OCI-LY7 (cell line): ENCODE results near the gene NDUFA13. TPM values are rescaled to one million over a fixed set of nuclear protein-coding genes. Genes with fewer than 3 reads are reported as not detected.

Experiments used
- BruUV-seq: library from RNA; stranded (reverse); fragments of 400-500 nt; replicated peaks from 2 replicates; lab custom pipeline; 2021; lab: Mats Ljungman, UMichigan
- CTCF ChIA-PET: fragments of 300-600 bp; sonication (Branson Sonifier 250); formaldehyde crosslinking; loops from one replicate; lab custom pipeline; 2022; ENCODE audit warnings: antibody characterized with exemption; ENCODE audit not compliant: unreplicated experiment; lab: Charles Lee
- POLR2A ChIA-PET: fragments of 300-600 bp; sonication (Branson Sonifier 250); formaldehyde crosslinking; loops from one replicate; lab custom pipeline; 2022; ENCODE audit warnings: antibody characterized with exemption; lab: Charles Lee
- DNase-seq: peaks from one replicate; pipeline ENCODE4 v3.0.0-alpha.2; 2015; ENCODE audit warnings: low spot score
- H2AFZ ChIP-seq: fragments of 200-600 bp; sonication (generic), shearing (Covaris generic); 2 replicates; pipeline ENCODE4 v1.6.1; 2014; ENCODE audit warnings: mild to moderate bottlenecking, antibody characterized with exemption, low read length, moderate library complexity
- H3K27ac ChIP-seq: fragments of 200-600 bp; sonication (generic); 2 replicates; pipeline ENCODE4 v1.5.1; 2014; ENCODE audit warnings: mixed run types, low read depth, mild to moderate bottlenecking, moderate library complexity, low read length, inconsistent platforms; ENCODE audit not compliant: poor library complexity, severe bottlenecking
- H3K36me3 ChIP-seq: fragments of 200-600 bp; sonication (generic); 2 replicates; pipeline ENCODE4 v1.6.1; 2014; ENCODE audit warnings: mild to moderate bottlenecking, antibody characterized with exemption, low read length, moderate library complexity, mixed read lengths; ENCODE audit not compliant: insufficient read depth
- H3K4me1 ChIP-seq: fragments of 200-600 bp; sonication (generic); 2 replicates; pipeline ENCODE4 v1.5.1; 2014; ENCODE audit warnings: mild to moderate bottlenecking, low read length; ENCODE audit not compliant: insufficient read depth, poor library complexity, severe bottlenecking
- H3K4me2 ChIP-seq: fragments of 200-600 bp; sonication (generic); 2 replicates; pipeline ENCODE4 v1.6.1; 2014; ENCODE audit warnings: mild to moderate bottlenecking, low read length
- H3K4me3 ChIP-seq: fragments of 200-600 bp; sonication (generic); 2 replicates; pipeline ENCODE4 v1.5.1; 2014; ENCODE audit warnings: mild to moderate bottlenecking, low read depth, low read length; ENCODE audit not compliant: poor library complexity, severe bottlenecking
- H3K79me2 ChIP-seq: fragments of 200-600 bp; sonication (generic); 2 replicates; pipeline ENCODE4 v1.6.1; 2016; ENCODE audit warnings: low read depth, mild to moderate bottlenecking, low read length, moderate library complexity, mixed read lengths; ENCODE audit not compliant: insufficient read depth
- H3K9me2 ChIP-seq: fragments of 200-600 bp; sonication (generic); 2 replicates; pipeline ENCODE4 v1.6.1; 2016; ENCODE audit warnings: mild to moderate bottlenecking, low read length, mixed read lengths; ENCODE audit not compliant: insufficient read depth
- H3K9me3 ChIP-seq: fragments of 200-600 bp; sonication (generic); 2 replicates; pipeline ENCODE4 v1.6.1; 2014; ENCODE audit warnings: mild to moderate bottlenecking, mixed run types, low read length, mixed read lengths
- H4K20me1 ChIP-seq: fragments of 200-600 bp; sonication (generic); 2 replicates; pipeline ENCODE4 v1.6.1; 2014; ENCODE audit warnings: mild to moderate bottlenecking, antibody characterized with exemption, low read length, moderate library complexity, mixed read lengths; ENCODE audit not compliant: insufficient read depth
- CTCF ChIP-seq: fragments of 200-600 bp; sonication (generic); conservative IDR thresholded peaks from 2 replicates; pipeline ENCODE4 v1.5.1; 2014; ENCODE audit warnings: mild to moderate bottlenecking, antibody characterized with exemption, low read length, moderate library complexity, mixed read lengths
- EZH2phosphoT487 ChIP-seq: fragments of 200-600 bp; sonication (generic); IDR thresholded peaks from 2 replicates; pipeline ENCODE4 v1.6.1; 2018; ENCODE audit warnings: low read depth, borderline replicate concordance, mild to moderate bottlenecking, mixed run types, antibody characterized with exemption, low read length, moderate library complexity, mixed read lengths
- intact Hi-C: fragments of 100-400 bp; cut with micrococcal nuclease; formaldehyde crosslinking; loops from one replicate; pipeline ENCODE4 v1.10.0; 2022; ENCODE audit not compliant: unreplicated experiment
- total RNA-seq, 2 experiments: library from RNA; depleted of rRNA in 1 of 2; stranded (reverse); fragments of >200 nt in 1 of 2; shearing (Covaris generic) in 1 of 2; gene quantifications; 2 replicates each; pipeline ENCODE4 v1.2.3, GENCODE V29; 2014 to 2022

NDUFA13 gene
- total RNA-seq, 2 experiments from 2014 or later, result 275 to 429 TPM

GRCh38 chr19:19568802-19569756, 53.1 kb downstream of the NDUFA13 start:
- ChIA-PET POLR2A (no interaction called here), CTCF (no interaction called here)
- intact Hi-C loops, result no loop called here

GRCh38 chr19:19570571-19570970, 54.5 kb downstream of the NDUFA13 start:
- Histone ChIP-seq H3K9me3 (no peaks in the 10 kb centered on the region), H3K27ac (no peak overlapping the region), H4K20me1 (no peaks in the 10 kb centered on the region), H3K4me1 (no peaks in the 10 kb centered on the region), H3K9me2 (no peaks in the 10 kb centered on the region), H2AFZ (no peak overlapping the region), H3K4me3 (no peak overlapping the region), H3K36me3 (no peaks in the 10 kb centered on the region), H3K79me2 (no peaks in the 10 kb centered on the region), H3K4me2 (no peak overlapping the region)
- BruUV-seq, result no TSS peak
- ChIA-PET CTCF (no interaction called here), POLR2A (no interaction called here)
- no peak for DNase-seq
- intact Hi-C loops, result no loop called here
- no peak for TF ChIP-seq EZH2phosphoT487
- no peak for TF ChIP-seq CTCF

More at GRCh38 chr19:19568802-19569756, 53.1 kb downstream of the NDUFA13 start:
- no peaks in the 10 kb centered on the region for H3K9me2 ChIP-seq
- H3K9me3 ChIP-seq, result no peaks in the 10 kb centered on the region
- H2AFZ ChIP-seq, result no peak overlapping the region
- H3K4me1 ChIP-seq, result no peaks in the 10 kb centered on the region
- H3K36me3 ChIP-seq, result no peaks in the 10 kb centered on the region
- H3K4me3 ChIP-seq, result no peak overlapping the region
- no TSS peak for BruUV-seq
- H3K27ac ChIP-seq, result no peak overlapping the region
- no peak for DNase-seq
- H3K4me2 ChIP-seq, result no peak overlapping the region
- H3K79me2 ChIP-seq, result no peaks in the 10 kb centered on the region
- TF ChIP-seq CTCF, result no peak
- no peak for TF ChIP-seq EZH2phosphoT487
- no peaks in the 10 kb centered on the region for H4K20me1 ChIP-seq

GRCh38 chr19:19571071-19571786, 55.2 kb downstream of the NDUFA13 start:
- ChIA-PET CTCF (no interaction called here), POLR2A (no interaction called here)

More at GRCh38 chr19:19571071-19571786, 55.2 kb downstream of the NDUFA13 start:
- H4K20me1 ChIP-seq, result no peaks in the 10 kb centered on the region
- no peak overlapping the region for H2AFZ ChIP-seq
- intact Hi-C loops, result no loop called here
- DNase-seq, result no peak
- H3K4me3 ChIP-seq, result no peak overlapping the region
- no peaks in the 10 kb centered on the region for H3K36me3 ChIP-seq
- BruUV-seq, result no TSS peak
- no peaks in the 10 kb centered on the region for H3K79me2 ChIP-seq
- H3K27ac ChIP-seq, result no peak overlapping the region
- no peaks in the 10 kb centered on the region for H3K4me1 ChIP-seq
- TF ChIP-seq CTCF (no peak), EZH2phosphoT487 (no peak)
- no peaks in the 10 kb centered on the region for H3K9me2 ChIP-seq
- no peak overlapping the region for H3K4me2 ChIP-seq
- H3K9me3 ChIP-seq, result no peaks in the 10 kb centered on the region
